ENCODE data around the gene PAQR6. TPM values are rescaled to one million over a fixed set of nuclear protein-coding genes. Genes with fewer than 3 reads are reported as not detected.

Gene PAQR6
- total and polyA plus RNA-seq, 4 donors: 0.22 to 0.85 (median 0.49) TPM

DNA sequence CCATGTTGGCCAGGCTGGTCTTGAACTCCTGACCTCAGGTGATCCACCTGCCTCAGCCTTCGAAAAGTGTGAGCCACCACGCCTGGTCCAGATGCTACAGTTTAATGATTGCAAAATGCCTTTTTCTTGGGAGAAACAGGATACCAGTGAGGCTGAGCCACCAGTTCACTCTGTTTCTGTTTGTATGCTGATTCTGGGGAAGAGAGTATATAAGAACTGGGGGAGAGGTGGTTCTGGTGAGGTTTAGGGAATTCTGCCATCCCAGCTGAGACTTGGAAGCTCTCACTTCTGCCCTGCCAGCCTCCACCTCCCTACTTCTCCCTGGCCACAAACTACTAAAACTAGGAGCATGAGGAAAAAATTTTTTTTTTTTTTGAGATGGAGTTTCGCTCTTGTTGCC, 43.2 kb downstream of the PAQR6 start:
- no peak overlapping the region for H3K27ac ChIP-seq (ENCODE audit: low read depth in 1 of 2, low read length in 2 of 2)
- 95% methylated on average over 3 of the region's 3 CpGs for WGBS

More for the DNA sequence above, 43.2 kb downstream of the PAQR6 start:
- no peak overlapping the region for H3K4me3 ChIP-seq (ENCODE audit: low read depth in 1 of 3, low read length in 3 of 3)
- peaks cover 3 to 47% (median 39%) of the 10 kb centered on the region in 4 donors for H3K36me3 ChIP-seq (ENCODE audit: control insufficient read depth in 4 of 4, insufficient read depth in 3 of 4, low read depth in 1 of 4, low read length in 3 of 4)
- no peak for TF ChIP-seq YY1 (IDR thresholded peaks at IDR 0.05)
- TF ChIP-seq, protein P1, sequence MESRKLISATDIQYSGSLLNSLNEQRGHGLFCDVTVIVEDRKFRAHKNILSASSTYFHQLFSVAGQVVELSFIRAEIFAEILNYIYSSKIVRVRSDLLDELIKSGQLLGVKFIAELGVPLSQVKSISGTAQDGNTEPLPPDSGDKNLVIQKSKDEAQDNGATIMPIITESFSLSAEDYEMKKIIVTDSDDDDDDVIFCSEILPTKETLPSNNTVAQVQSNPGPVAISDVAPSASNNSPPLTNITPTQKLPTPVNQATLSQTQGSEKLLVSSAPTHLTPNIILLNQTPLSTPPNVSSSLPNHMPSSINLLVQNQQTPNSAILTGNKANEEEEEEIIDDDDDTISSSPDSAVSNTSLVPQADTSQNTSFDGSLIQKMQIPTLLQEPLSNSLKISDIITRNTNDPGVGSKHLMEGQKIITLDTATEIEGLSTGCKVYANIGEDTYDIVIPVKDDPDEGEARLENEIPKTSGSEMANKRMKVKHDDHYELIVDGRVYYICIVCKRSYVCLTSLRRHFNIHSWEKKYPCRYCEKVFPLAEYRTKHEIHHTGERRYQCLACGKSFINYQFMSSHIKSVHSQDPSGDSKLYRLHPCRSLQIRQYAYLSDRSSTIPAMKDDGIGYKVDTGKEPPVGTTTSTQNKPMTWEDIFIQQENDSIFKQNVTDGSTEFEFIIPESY (IDR thresholded peaks at IDR 0.05): no peak
- TF ChIP-seq FOXA2 (IDR thresholded peaks at IDR 0.05): no peak
- TF ChIP-seq SP1 (IDR thresholded peaks at IDR 0.05): no peak
- no peak for TF ChIP-seq EGR1 (IDR thresholded peaks at IDR 0.05; ENCODE audit: low read depth in 2 of 2)
- TF ChIP-seq HNF4G (IDR thresholded peaks at IDR 0.05): no peak
- TF ChIP-seq, protein P2, sequence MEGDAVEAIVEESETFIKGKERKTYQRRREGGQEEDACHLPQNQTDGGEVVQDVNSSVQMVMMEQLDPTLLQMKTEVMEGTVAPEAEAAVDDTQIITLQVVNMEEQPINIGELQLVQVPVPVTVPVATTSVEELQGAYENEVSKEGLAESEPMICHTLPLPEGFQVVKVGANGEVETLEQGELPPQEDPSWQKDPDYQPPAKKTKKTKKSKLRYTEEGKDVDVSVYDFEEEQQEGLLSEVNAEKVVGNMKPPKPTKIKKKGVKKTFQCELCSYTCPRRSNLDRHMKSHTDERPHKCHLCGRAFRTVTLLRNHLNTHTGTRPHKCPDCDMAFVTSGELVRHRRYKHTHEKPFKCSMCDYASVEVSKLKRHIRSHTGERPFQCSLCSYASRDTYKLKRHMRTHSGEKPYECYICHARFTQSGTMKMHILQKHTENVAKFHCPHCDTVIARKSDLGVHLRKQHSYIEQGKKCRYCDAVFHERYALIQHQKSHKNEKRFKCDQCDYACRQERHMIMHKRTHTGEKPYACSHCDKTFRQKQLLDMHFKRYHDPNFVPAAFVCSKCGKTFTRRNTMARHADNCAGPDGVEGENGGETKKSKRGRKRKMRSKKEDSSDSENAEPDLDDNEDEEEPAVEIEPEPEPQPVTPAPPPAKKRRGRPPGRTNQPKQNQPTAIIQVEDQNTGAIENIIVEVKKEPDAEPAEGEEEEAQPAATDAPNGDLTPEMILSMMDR (IDR thresholded peaks at IDR 0.05; ENCODE audit: low read depth, low read length, missing input control): no peak
- TF ChIP-seq, protein P3, sequence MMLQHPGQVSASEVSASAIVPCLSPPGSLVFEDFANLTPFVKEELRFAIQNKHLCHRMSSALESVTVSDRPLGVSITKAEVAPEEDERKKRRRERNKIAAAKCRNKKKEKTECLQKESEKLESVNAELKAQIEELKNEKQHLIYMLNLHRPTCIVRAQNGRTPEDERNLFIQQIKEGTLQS (IDR thresholded peaks at IDR 0.05): no peak
- no peak for TF ChIP-seq HNF4A (conservative IDR thresholded peaks at IDR 0.05)
- no peak for TF ChIP-seq FOXA1 (IDR thresholded peaks at IDR 0.05)
- TF ChIP-seq, protein P4, sequence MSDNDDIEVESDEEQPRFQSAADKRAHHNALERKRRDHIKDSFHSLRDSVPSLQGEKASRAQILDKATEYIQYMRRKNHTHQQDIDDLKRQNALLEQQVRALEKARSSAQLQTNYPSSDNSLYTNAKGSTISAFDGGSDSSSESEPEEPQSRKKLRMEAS (IDR thresholded peaks at IDR 0.05): no peak
- TF ChIP-seq NR2F2 (IDR thresholded peaks at IDR 0.05): no peak
- TF ChIP-seq GABPA (IDR thresholded peaks at IDR 0.05 in 1 of 2, conservative IDR thresholded peaks at IDR 0.05 in 1 of 2): no peak
- no peak for TF ChIP-seq TAF1 (conservative IDR thresholded peaks at IDR 0.05)
- TF ChIP-seq RAD21 (IDR thresholded peaks at IDR 0.05): no peak
- TF ChIP-seq, protein P5, sequence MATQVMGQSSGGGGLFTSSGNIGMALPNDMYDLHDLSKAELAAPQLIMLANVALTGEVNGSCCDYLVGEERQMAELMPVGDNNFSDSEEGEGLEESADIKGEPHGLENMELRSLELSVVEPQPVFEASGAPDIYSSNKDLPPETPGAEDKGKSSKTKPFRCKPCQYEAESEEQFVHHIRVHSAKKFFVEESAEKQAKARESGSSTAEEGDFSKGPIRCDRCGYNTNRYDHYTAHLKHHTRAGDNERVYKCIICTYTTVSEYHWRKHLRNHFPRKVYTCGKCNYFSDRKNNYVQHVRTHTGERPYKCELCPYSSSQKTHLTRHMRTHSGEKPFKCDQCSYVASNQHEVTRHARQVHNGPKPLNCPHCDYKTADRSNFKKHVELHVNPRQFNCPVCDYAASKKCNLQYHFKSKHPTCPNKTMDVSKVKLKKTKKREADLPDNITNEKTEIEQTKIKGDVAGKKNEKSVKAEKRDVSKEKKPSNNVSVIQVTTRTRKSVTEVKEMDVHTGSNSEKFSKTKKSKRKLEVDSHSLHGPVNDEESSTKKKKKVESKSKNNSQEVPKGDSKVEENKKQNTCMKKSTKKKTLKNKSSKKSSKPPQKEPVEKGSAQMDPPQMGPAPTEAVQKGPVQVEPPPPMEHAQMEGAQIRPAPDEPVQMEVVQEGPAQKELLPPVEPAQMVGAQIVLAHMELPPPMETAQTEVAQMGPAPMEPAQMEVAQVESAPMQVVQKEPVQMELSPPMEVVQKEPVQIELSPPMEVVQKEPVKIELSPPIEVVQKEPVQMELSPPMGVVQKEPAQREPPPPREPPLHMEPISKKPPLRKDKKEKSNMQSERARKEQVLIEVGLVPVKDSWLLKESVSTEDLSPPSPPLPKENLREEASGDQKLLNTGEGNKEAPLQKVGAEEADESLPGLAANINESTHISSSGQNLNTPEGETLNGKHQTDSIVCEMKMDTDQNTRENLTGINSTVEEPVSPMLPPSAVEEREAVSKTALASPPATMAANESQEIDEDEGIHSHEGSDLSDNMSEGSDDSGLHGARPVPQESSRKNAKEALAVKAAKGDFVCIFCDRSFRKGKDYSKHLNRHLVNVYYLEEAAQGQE (IDR thresholded peaks at IDR 0.05): no peak
- no peak for TF ChIP-seq RXRA (IDR thresholded peaks at IDR 0.05)
- TF ChIP-seq JUND (IDR thresholded peaks at IDR 0.05): no peak
- no peak for DNase-seq (ENCODE audit: low spot score)
- peaks cover 0 to 21% (median 11%) of the 10 kb centered on the region in 4 donors for H3K4me1 ChIP-seq (ENCODE audit: control insufficient read depth in 4 of 4, insufficient read depth in 4 of 4, low read length in 3 of 4)
- no peaks in the 10 kb centered on the region for H3K27me3 ChIP-seq (ENCODE audit: control insufficient read depth in 4 of 4, insufficient read depth in 4 of 4, low read length in 3 of 4)
- H3K9me3 ChIP-seq (ENCODE audit: control insufficient read depth in 4 of 4, low read length in 3 of 4): no peaks in the 10 kb centered on the region
- H3K9ac ChIP-seq (ENCODE audit: low read depth in 1 of 2, low read length in 2 of 2): no peak overlapping the region

Measured in liver (tissue), 9 donors.